Esophagus squamous epithelium (tissue), 4 donors: ENCODE measurements around the gene S100A7A.

Experiments
- POLR2A ChIP-seq, 4 donors: fragments of 450-650 bp; IDR thresholded peaks; one replicate each; pipeline ENCODE4 v1.6.1; 2017; ENCODE audit warnings: antibody characterized with exemption in 4 of 4, mild to moderate bottlenecking in 4 of 4, moderate library complexity in 3 of 4
- TF ChIP-seq, protein P1 (sequence below), 6 experiments: fragments of 450-650 bp in 4 of 6; fragments of 200-600 bp in 2 of 6; sonication (generic) in 2 of 6; IDR thresholded peaks; one replicate each; pipeline ENCODE4 v1.5.1; 2016 to 2019; ENCODE audit warnings: antibody characterized with exemption in 6 of 6, mild to moderate bottlenecking in 4 of 6, moderate library complexity in 4 of 6

DNA sequence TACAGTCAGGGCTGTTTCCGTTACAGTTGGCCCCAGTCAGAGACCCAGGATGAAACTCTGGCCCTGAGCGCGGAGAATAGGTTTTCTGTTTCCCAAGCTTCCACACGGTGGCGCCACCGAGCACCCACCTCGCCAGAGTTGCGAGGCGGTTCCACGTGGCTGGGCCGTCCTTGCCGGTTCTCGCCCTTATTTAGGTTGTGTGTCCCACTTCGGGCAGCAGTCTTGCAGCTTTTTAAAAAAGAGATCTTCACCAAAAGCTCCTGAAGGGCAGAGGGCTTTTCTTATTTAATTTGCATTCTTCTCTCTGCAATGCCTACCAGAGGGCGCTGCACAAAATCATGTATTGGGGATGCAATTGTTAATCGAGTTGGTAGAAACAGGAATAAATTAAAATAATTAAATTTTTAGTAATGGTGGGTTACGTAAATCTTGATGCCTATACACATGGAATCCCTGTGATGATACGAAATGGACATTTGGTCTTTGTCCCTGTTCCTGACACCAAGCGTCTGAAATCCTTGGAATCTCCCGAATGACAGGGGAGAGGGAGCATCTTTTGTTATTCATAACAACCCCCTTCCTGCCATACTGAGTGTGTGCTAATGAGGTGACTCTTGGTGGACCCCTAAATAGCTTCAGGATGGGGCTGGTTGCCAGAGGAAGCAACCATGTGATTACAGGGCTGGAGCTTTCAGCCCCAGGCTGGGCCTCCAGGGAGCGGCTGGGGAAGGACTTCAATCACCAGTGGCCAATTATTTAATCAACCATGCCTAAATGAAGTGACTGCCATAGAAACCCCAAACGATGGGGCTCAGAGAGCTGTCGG, 49.7 kb downstream of the S100A7A start:
- TF ChIP-seq, protein P1, sequence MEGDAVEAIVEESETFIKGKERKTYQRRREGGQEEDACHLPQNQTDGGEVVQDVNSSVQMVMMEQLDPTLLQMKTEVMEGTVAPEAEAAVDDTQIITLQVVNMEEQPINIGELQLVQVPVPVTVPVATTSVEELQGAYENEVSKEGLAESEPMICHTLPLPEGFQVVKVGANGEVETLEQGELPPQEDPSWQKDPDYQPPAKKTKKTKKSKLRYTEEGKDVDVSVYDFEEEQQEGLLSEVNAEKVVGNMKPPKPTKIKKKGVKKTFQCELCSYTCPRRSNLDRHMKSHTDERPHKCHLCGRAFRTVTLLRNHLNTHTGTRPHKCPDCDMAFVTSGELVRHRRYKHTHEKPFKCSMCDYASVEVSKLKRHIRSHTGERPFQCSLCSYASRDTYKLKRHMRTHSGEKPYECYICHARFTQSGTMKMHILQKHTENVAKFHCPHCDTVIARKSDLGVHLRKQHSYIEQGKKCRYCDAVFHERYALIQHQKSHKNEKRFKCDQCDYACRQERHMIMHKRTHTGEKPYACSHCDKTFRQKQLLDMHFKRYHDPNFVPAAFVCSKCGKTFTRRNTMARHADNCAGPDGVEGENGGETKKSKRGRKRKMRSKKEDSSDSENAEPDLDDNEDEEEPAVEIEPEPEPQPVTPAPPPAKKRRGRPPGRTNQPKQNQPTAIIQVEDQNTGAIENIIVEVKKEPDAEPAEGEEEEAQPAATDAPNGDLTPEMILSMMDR (IDR thresholded peaks at IDR 0.05): peak; percentile 70 to 88 (median 80)
- no peak for TF ChIP-seq POLR2A (IDR thresholded peaks at IDR 0.05)
